ENCODE measurements around the gene HSF2BP. TPM values are rescaled to one million over a fixed set of nuclear protein-coding genes. Genes with fewer than 3 reads are reported as not detected.

The HSF2BP gene
- total RNA-seq, 2 experiments from 2014 or later, result 1.5 TPM

DNA sequence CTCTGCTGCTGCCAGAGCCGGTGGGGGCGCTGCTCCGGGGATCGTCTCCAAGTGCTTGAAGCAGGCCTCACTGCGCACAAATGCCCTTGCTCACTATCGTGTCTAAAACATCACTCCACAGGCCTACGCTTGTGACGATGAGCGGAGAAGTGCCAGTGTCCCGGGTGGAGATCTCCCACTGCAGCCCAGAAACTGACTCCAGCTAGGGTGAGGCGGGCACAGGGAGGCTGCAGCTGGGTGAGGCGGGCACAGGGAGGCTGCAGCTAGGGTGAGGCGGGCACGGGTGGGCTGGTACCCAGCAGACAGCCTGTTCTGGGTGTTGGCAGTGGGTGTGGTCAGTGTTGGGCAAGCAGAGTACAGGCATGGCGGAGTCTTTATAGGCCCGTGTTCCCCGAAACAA, 36.9 kb upstream of the HSF2BP start:
- intact Hi-C loops (cut with micrococcal nuclease), result no loop called here
- DNase-seq, result no peak
- no peaks in the 10 kb centered on the region for H3K27me3 Mint-ChIP-seq
- no peak overlapping the region for H3K4me3 Mint-ChIP-seq
- peaks cover 49% of the 10 kb centered on the region for H3K36me3 Mint-ChIP-seq (ENCODE audit: low read depth)
- no peak for ATAC-seq
- TF ChIP-seq, protein P1, sequence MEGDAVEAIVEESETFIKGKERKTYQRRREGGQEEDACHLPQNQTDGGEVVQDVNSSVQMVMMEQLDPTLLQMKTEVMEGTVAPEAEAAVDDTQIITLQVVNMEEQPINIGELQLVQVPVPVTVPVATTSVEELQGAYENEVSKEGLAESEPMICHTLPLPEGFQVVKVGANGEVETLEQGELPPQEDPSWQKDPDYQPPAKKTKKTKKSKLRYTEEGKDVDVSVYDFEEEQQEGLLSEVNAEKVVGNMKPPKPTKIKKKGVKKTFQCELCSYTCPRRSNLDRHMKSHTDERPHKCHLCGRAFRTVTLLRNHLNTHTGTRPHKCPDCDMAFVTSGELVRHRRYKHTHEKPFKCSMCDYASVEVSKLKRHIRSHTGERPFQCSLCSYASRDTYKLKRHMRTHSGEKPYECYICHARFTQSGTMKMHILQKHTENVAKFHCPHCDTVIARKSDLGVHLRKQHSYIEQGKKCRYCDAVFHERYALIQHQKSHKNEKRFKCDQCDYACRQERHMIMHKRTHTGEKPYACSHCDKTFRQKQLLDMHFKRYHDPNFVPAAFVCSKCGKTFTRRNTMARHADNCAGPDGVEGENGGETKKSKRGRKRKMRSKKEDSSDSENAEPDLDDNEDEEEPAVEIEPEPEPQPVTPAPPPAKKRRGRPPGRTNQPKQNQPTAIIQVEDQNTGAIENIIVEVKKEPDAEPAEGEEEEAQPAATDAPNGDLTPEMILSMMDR (IDR thresholded peaks at IDR 0.05), result no peak
- CTCF ChIA-PET, result no interaction called here
- POLR2A ChIA-PET, result interaction anchor here (1.9 kb wide), 1 partner anchor 8 kb away, joined by 5 read pairs; no protein-coding TSS in a partner anchor
- H3K27ac Mint-ChIP-seq, result no peak overlapping the region
- H3K4me1 Mint-ChIP-seq (ENCODE audit: low read depth), result peaks cover 9% of the 10 kb centered on the region
- H3K9me3 Mint-ChIP-seq, result no peaks in the 10 kb centered on the region

- H3K27ac Mint-ChIP-seq, result no peak overlapping the region
- no peaks in the 10 kb centered on the region for H3K27me3 Mint-ChIP-seq
These were observed 35.3 kb upstream of the HSF2BP start for GRCh38 chr21:43694437-43695079.

GRCh38 chr21:43693981-43694380, 34.7 kb upstream of the HSF2BP start:
- Mint-ChIP-seq H3K27ac (no peak overlapping the region), H3K9me3 (no peaks in the 10 kb centered on the region), H3K36me3 (ENCODE audit: low read depth) (peaks cover 59% of the 10 kb centered on the region), H3K4me3 (no peak overlapping the region), H3K27me3 (no peaks in the 10 kb centered on the region), H3K4me1 (ENCODE audit: low read depth) (peaks cover 4% of the 10 kb centered on the region)
- ATAC-seq (no peak), DNase-seq (no peak)
- CTCF ChIA-PET, result no interaction called here
- TF ChIP-seq, protein P1 (IDR thresholded peaks at IDR 0.05), result no peak
- POLR2A ChIA-PET, result interaction anchor here (1.4 kb wide), 1 partner anchor 24 kb away, joined by 4 read pairs; no protein-coding TSS in a partner anchor
- intact Hi-C loops (cut with micrococcal nuclease), result no loop called here

More at GRCh38 chr21:43694437-43695079, 35.3 kb upstream of the HSF2BP start:
- CTCF ChIA-PET, result no interaction called here
- Mint-ChIP-seq H3K4me1 (ENCODE audit: low read depth) (peaks cover 4% of the 10 kb centered on the region), H3K36me3 (ENCODE audit: low read depth) (peaks cover 61% of the 10 kb centered on the region), H3K4me3 (no peak overlapping the region), H3K9me3 (no peaks in the 10 kb centered on the region)
- POLR2A ChIA-PET, result interaction anchor here (0.6 to 1.9 kb wide), 3 partner anchors 10 to 320 kb away, joined by 3 to 5 read pairs (median 4); no protein-coding TSS in a partner anchor
- TF ChIP-seq, protein P1 (IDR thresholded peaks at IDR 0.05), result no peak
- DNase-seq, result no peak
- ATAC-seq, result no peak
- intact Hi-C loops (cut with micrococcal nuclease), result no loop called here

DNA sequence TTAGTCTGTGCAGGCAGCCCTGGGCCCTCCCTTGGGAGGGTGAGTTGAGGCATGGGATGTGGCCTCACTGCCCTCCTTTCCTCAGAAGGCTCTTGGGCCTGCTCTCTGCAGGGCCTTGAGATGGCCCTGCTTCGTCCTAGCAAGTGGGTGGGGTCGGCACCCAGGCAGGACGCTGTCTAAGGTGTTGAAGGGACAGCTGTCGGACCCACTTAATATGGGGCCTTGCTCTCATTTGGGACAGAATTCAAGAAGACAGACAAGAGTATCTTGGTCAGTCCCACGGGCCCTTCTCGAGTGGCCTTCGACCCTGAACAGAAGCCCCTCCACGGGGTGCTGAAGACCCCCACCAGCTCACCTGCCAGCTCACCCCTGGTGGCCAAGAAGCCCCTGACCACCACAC, 33.7 kb upstream of the HSF2BP start:
- TF ChIP-seq, protein P1 (IDR thresholded peaks at IDR 0.05), result no peak
- DNase-seq (no peak), ATAC-seq (no peak)
- H3K27me3 Mint-ChIP-seq, result no peaks in the 10 kb centered on the region
- ChIA-PET POLR2A (interaction anchor here (1.4 kb wide), 1 partner anchor 25 kb away, joined by 4 read pairs; no protein-coding TSS in a partner anchor), CTCF (no interaction called here)
- no peaks in the 10 kb centered on the region for H3K9me3 Mint-ChIP-seq
- no peak overlapping the region for H3K27ac Mint-ChIP-seq
- H3K36me3 Mint-ChIP-seq (ENCODE audit: low read depth), result peaks cover 51% of the 10 kb centered on the region
- H3K4me3 Mint-ChIP-seq, result no peak overlapping the region
- intact Hi-C loops (cut with micrococcal nuclease), result no loop called here
- H3K4me1 Mint-ChIP-seq (ENCODE audit: low read depth), result peaks cover 4% of the 10 kb centered on the region

DNA sequence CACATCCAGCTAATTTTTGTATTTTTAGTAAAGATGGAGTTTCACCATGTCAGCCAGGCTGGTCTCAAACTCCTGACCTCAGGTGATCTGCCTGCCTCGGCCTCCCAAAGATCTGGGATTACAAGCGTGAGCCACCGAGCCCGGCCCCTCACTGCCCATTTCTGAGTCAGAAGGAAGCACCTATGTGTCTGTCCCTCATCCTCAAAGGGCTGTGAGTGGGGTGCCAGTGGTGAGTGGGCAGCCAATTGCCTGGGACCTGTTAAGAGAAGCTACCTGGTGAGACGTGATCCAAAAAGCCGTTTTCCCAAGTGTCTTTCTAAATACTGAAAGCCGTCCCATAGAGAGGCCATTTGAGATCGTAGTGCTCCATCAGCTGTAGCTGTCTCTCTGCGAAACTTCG, 32.5 kb upstream of the HSF2BP start:
- Mint-ChIP-seq H3K4me1 (ENCODE audit: low read depth) (no peaks in the 10 kb centered on the region), H3K27ac (no peak overlapping the region), H3K27me3 (no peaks in the 10 kb centered on the region), H3K4me3 (no peak overlapping the region), H3K36me3 (ENCODE audit: low read depth) (peaks cover 52% of the 10 kb centered on the region), H3K9me3 (no peaks in the 10 kb centered on the region)
- intact Hi-C loops (cut with micrococcal nuclease), result no loop called here
- CTCF ChIA-PET, result no interaction called here
- DNase-seq (no peak), ATAC-seq (no peak)
- POLR2A ChIA-PET, result interaction anchor here (0.6 to 1.1 kb wide), 2 partner anchors 9 to 43 kb away, joined by 3 read pairs; no protein-coding TSS in a partner anchor
- TF ChIP-seq, protein P1 (IDR thresholded peaks at IDR 0.05), result no peak

Data from activated CD8-positive, alpha-beta T cell treated with anti-CD3 and anti-CD28 coated beads for 36 hours (primary cell).